ENCODE results near the gene PTPN7.

PTPN7 gene

GRCh38 chr1:202101184-202101583 lies 59.2 kb downstream of the PTPN7 start:
- DNase-seq (ENCODE audit: low read depth) = no peak

More at GRCh38 chr1:202101184-202101583, 59.2 kb downstream of the PTPN7 start:
- TF ChIP-seq CTCF (IDR thresholded peaks at IDR 0.05; ENCODE audit: control insufficient read depth, extremely low read depth, insufficient read depth) = no peak
- no peak overlapping the region for H3K4me3 ChIP-seq (ENCODE audit: low read depth, low read length)
